Left forelimb (tissue), 1 donor: ENCODE results near the gene SMARCB1.
"Not testable (repeated sequence)": the region's sequence is repeated elsewhere in the genome, so short reads cannot be mapped to it uniquely, and the experiment has no call there.

ENCODE experiments used
- DNase-seq: peaks from one replicate; pipeline ENCODE4 v3.0.0-alpha.2; 2018; ENCODE audit warnings: low spot score

The SMARCB1 gene

GRCh38 chr22:23846081-23846469 is 59.3 kb downstream of the SMARCB1 start:
- no peak for DNase-seq

GRCh38 chr22:23847310-23847920 is 60.6 kb downstream of the SMARCB1 start:
- no peak for DNase-seq

GRCh38 chr22:23847991-23848864 is 61.5 kb downstream of the SMARCB1 start:
- DNase-seq: peak; percentile 64

GRCh38 chr22:23849009-23850006 is 62.5 kb downstream of the SMARCB1 start:
- peak; percentile 92 for DNase-seq

GRCh38 chr22:23850136-23850611 is 63.4 kb downstream of the SMARCB1 start:
- DNase-seq: no peak

GRCh38 chr22:23856721-23857605 is 70.2 kb downstream of the SMARCB1 start:
- peak; percentile 71 for DNase-seq

GRCh38 chr22:23857606-23858483 is 71.1 kb downstream of the SMARCB1 start, which contains the start of gene SLC2A11:
TSS of gene SLC2A11 (plus strand) at chr22:23857875. CDS start at chr22:23858000, 125 bp downstream.
- DNase-seq: peak; percentile 95

GRCh38 chr22:23858484-23858815 is 71.7 kb downstream of the SMARCB1 start:
- no peak for DNase-seq

GRCh38 chr22:23859201-23859600 is 72.4 kb downstream of the SMARCB1 start:
- DNase-seq: no peak

- not testable (repeated sequence) for DNase-seq
These were observed 73.4 kb downstream of the SMARCB1 start for GRCh38 chr22:23860187-23860586.

- no peak for DNase-seq
These were observed 75.3 kb downstream of the SMARCB1 start for GRCh38 chr22:23862103-23862502.

- not testable (repeated sequence) for DNase-seq
These were observed 77.9 kb downstream of the SMARCB1 start for GRCh38 chr22:23864499-23865154.

- DNase-seq: no peak
These were observed 81.8 kb downstream of the SMARCB1 start for GRCh38 chr22:23868580-23868979.

GRCh38 chr22:23874871-23875270 is 88.1 kb downstream of the SMARCB1 start:
- DNase-seq: no peak

- DNase-seq: no peak
These were observed 89.0 kb downstream of the SMARCB1 start for GRCh38 chr22:23875801-23876200.

- no peak for DNase-seq
These were observed 90.8 kb downstream of the SMARCB1 start for GRCh38 chr22:23877566-23877965.

GRCh38 chr22:23878219-23878618 is 91.5 kb downstream of the SMARCB1 start:
- DNase-seq: no peak

GRCh38 chr22:23882370-23882769 is 95.6 kb downstream of the SMARCB1 start:
- no peak for DNase-seq

- no peak for DNase-seq
These were observed 96.9 kb downstream of the SMARCB1 start for GRCh38 chr22:23883658-23884057.
